H1 (cell line): ENCODE measurements around the gene ANKH. TPM values are rescaled to one million over a fixed set of nuclear protein-coding genes. Genes with fewer than 3 reads are reported as not detected.
"Not testable (repeated sequence)": the region's sequence is repeated elsewhere in the genome, so short reads cannot be mapped to it uniquely, and the experiment has no call there.

Source experiments
- CTCF ChIA-PET: fragments of 300-600 bp; sonication (Branson Sonifier 250); formaldehyde crosslinking; loops from one replicate; lab custom pipeline; 2021; ENCODE audit not compliant: partially characterized antibody; lab: Charles Lee
- POLR2A ChIA-PET: fragments of 300-600 bp; sonication (Branson Sonifier 250); formaldehyde crosslinking; loops from one replicate; lab custom pipeline; 2021; ENCODE audit warnings: inconsistent platforms; ENCODE audit not compliant: partially characterized antibody; lab: Charles Lee
- DNase-seq, 2 experiments: peaks; one replicate each; pipeline versions ENCODE4 v3.0.0 to v3.0.0-alpha.2; 2010 to 2022; ENCODE audit warnings: low spot score in 2 of 2, low read depth in 1 of 2, mixed read lengths in 1 of 2
- FAIRE-seq: peaks from 2 replicates; lab custom pipeline; 2011; peaks lifted over from hg19 to GRCh38; lab: Jason Lieb, UNC
- H2AFZ ChIP-seq: 2 replicates; pipeline ENCODE4 v1.8.1; 2012; ENCODE audit warnings: low read length, inconsistent platforms
- H2AK5ac ChIP-seq: 2 replicates; pipeline ENCODE4 v1.6.1; 2013; ENCODE audit warnings: low read depth, low read length
- H2BK120ac ChIP-seq: replicated peaks from 2 replicates; pipeline ENCODE3; 2013; ENCODE audit warnings: low read depth, low read length, inconsistent platforms
- H2BK12ac ChIP-seq: 2 replicates; pipeline ENCODE4 v1.6.1; 2013; ENCODE audit warnings: low read depth, low read length
- H2BK15ac ChIP-seq: 2 replicates; pipeline ENCODE4 v1.6.1; 2013; ENCODE audit warnings: low read length
- H2BK20ac ChIP-seq: 2 replicates; pipeline ENCODE4 v1.6.1; 2013; ENCODE audit warnings: low read length
- H2BK5ac ChIP-seq: 2 replicates; pipeline ENCODE4 v1.6.1; 2013; ENCODE audit warnings: low read depth, low read length
- H3K14ac ChIP-seq: 2 replicates; pipeline ENCODE4 v1.6.1; 2013; ENCODE audit warnings: inconsistent platforms; ENCODE audit not compliant: insufficient read length
- H3K18ac ChIP-seq: 2 replicates; pipeline ENCODE4 v1.6.1; 2013; ENCODE audit warnings: low read length; ENCODE audit errors: extremely low read depth
- H3K23ac ChIP-seq: 2 replicates; pipeline ENCODE4 v1.6.1; 2013; ENCODE audit warnings: inconsistent platforms; ENCODE audit not compliant: insufficient read length
- H3K23me2 ChIP-seq: 2 replicates; pipeline ENCODE4 v1.6.1; 2013; ENCODE audit warnings: low read depth, low read length
- H3K27ac ChIP-seq: 2 replicates; pipeline ENCODE4 v1.6.1; 2011; ENCODE audit warnings: low read depth, low read length, inconsistent platforms
- H3K27me3 ChIP-seq, 4 experiments: replicated peaks in 1 of 4; 1 replicate in 1 of 4; 2 replicates in 3 of 4; pipeline versions ENCODE4 v1.6.1 to v1.8.1; 2011 to 2013; ENCODE audit warnings: low read length in 3 of 4, mild to moderate bottlenecking in 3 of 4, inconsistent platforms in 2 of 4, mixed read lengths in 2 of 4, moderate library complexity in 1 of 4; ENCODE audit not compliant: control insufficient read depth in 3 of 4, insufficient read depth in 3 of 4; ENCODE audit errors: extremely low read depth in 1 of 4
- H3K36me3 ChIP-seq, 4 experiments: 2 replicates each; pipeline versions ENCODE4 v1.6.1 to v1.8.1; 2011 to 2013; ENCODE audit warnings: mild to moderate bottlenecking in 4 of 4, low read length in 3 of 4, moderate library complexity in 2 of 4, control low read depth in 1 of 4, inconsistent platforms in 1 of 4; ENCODE audit not compliant: insufficient read depth in 4 of 4, control insufficient read depth in 2 of 4
- H3K4ac ChIP-seq: replicated peaks from 2 replicates; pipeline ENCODE3; 2013; ENCODE audit warnings: low read length, low read depth, mixed read lengths, inconsistent platforms; ENCODE audit not compliant: insufficient read length
- H3K4me1 ChIP-seq, 4 experiments: replicated peaks in 1 of 4; 1 replicate in 1 of 4; 2 replicates in 3 of 4; pipeline versions ENCODE4 v1.6.1 to v1.8.1; 2011 to 2013; ENCODE audit warnings: low read length in 3 of 4, inconsistent platforms in 2 of 4, mixed read lengths in 1 of 4; ENCODE audit not compliant: insufficient read depth in 4 of 4, control insufficient read depth in 3 of 4
- H3K4me2 ChIP-seq, 2 experiments: 2 replicates each; pipeline versions ENCODE4 v1.6.1 to v1.8.1; 2011 to 2013; ENCODE audit warnings: low read depth in 2 of 2, low read length in 2 of 2, control low read depth in 1 of 2, inconsistent platforms in 1 of 2, mild to moderate bottlenecking in 1 of 2; ENCODE audit not compliant: insufficient read depth in 1 of 2
- H3K4me3 ChIP-seq, 4 experiments: fragments of 200-600, 300-600 bp in 1 of 4; sonication (generic), shearing (Covaris generic), sonication (Bioruptor Twin) in 1 of 4; 2 replicates each; pipeline versions ENCODE4 v1.5.1 to v1.8.1; 2011 to 2016; ENCODE audit warnings: low read length in 4 of 4, low read depth in 3 of 4, control low read depth in 2 of 4, inconsistent platforms in 2 of 4, mild to moderate bottlenecking in 2 of 4, mixed read lengths in 1 of 4, moderate library complexity in 1 of 4; ENCODE audit not compliant: insufficient read depth in 2 of 4; ENCODE audit errors: extremely low read depth in 1 of 4
- H3K56ac ChIP-seq: replicated peaks from 2 replicates; pipeline ENCODE3; 2013; ENCODE audit warnings: low read depth, mild to moderate bottlenecking, mixed read lengths, low read length, inconsistent platforms; ENCODE audit not compliant: insufficient read length
- H3K79me1 ChIP-seq: 2 replicates; pipeline ENCODE4 v1.6.1; 2013; ENCODE audit warnings: low read depth, low read length, control low read depth
- H3K79me2 ChIP-seq, 2 experiments: 2 replicates each; pipeline versions ENCODE4 v1.6.1 to v1.8.1; 2012 to 2013; ENCODE audit warnings: low read length in 2 of 2, mild to moderate bottlenecking in 2 of 2, inconsistent platforms in 1 of 2; ENCODE audit not compliant: insufficient read depth in 2 of 2, control insufficient read depth in 1 of 2
- H3K9ac ChIP-seq, 4 experiments: replicated peaks in 1 of 4; 1 replicate in 1 of 4; 2 replicates in 3 of 4; pipeline versions ENCODE4 v1.6.1 to v1.8.1; 2011 to 2013; ENCODE audit warnings: low read depth in 3 of 4, low read length in 3 of 4, control low read depth in 2 of 4, mild to moderate bottlenecking in 2 of 4, moderate library complexity in 2 of 4, inconsistent platforms in 1 of 4; ENCODE audit errors: extremely low read depth in 1 of 4
- H3K9me3 ChIP-seq, 2 experiments: 2 replicates each; pipeline versions ENCODE4 v1.6.1 to v1.8.1; 2012 to 2013; ENCODE audit warnings: mild to moderate bottlenecking in 2 of 2, moderate library complexity in 2 of 2, control low read depth in 1 of 2, inconsistent platforms in 1 of 2, low read depth in 1 of 2, low read length in 1 of 2, mixed read lengths in 1 of 2; ENCODE audit not compliant: insufficient read depth in 2 of 2
- H4K20me1 ChIP-seq, 2 experiments: replicated peaks in 1 of 2; 2 replicates each; pipeline versions ENCODE3 to v1.8.1; 2011 to 2013; ENCODE audit warnings: inconsistent platforms in 2 of 2, low read length in 2 of 2, mild to moderate bottlenecking in 1 of 2; ENCODE audit not compliant: insufficient read depth in 2 of 2, control insufficient read depth in 1 of 2
- H4K5ac ChIP-seq: 2 replicates; pipeline ENCODE4 v1.6.1; 2013; ENCODE audit warnings: low read length, low read depth, mixed read lengths, inconsistent platforms; ENCODE audit not compliant: insufficient read length
- H4K8ac ChIP-seq: 2 replicates; pipeline ENCODE4 v1.8.0; 2013; ENCODE audit warnings: mild to moderate bottlenecking, moderate library complexity, low read length, inconsistent platforms; ENCODE audit not compliant: insufficient read depth; ENCODE audit errors: extremely low read depth
- H4K91ac ChIP-seq: replicated peaks from 2 replicates; pipeline ENCODE3; 2013; ENCODE audit warnings: low read length, mixed read lengths, inconsistent platforms; ENCODE audit not compliant: insufficient read length
- WGBS, 2 experiments: shearing (Covaris generic) in 1 of 2; methylation state at CpG; one replicate each; pipeline versions ENCODE4 v1.1.6 to v1.1.7; 2013 to 2015; ENCODE audit warnings: low lambda C conversion rate in 2 of 2, mixed read lengths in 2 of 2, inconsistent platforms in 1 of 2, low coverage in 1 of 2, missing lambda C conversion rate in 1 of 2; ENCODE audit not compliant: insufficient replicate concordance in 2 of 2, insufficient coverage in 1 of 2, insufficient read length in 1 of 2; ENCODE audit errors: extremely low coverage in 1 of 2, missing lambda C conversion rate in 1 of 2; 5-methylcytosine and 5-hydroxymethylcytosine counted together
- polyA plus RNA-seq, 7 experiments: library from polyadenylated mRNA; depleted of rRNA in 3 of 7; stranded (reverse) in 5 of 7; unstranded in 2 of 7; fragments of >200 nt in 5 of 7; fragments of 200-250 nt in 2 of 7; gene quantifications; 1 replicate in 5 of 7; 2 replicates in 1 of 7; 4 replicates in 1 of 7; pipeline versions ENCODE4 v1.2.1 to v1.2.3, GENCODE V29; 2011 to 2013; ENCODE audit warnings: missing spikeins in 2 of 7, mixed read lengths in 2 of 7
- total RNA-seq: library from RNA; stranded (reverse); fragmentation: NEBNext Ultra II Directional; extraction: Animal tissue kit (Norgen Biotek cat#: 25700); gene quantifications from 2 replicates; pipeline ENCODE4 v1.2.1, GENCODE V29; 2021

Gene ANKH
- total and polyA plus RNA-seq, 2 of the 8 experiments (the other 6 are each of a cell fraction or from before 2014, with no cell fraction given) = 5.3 to 13.0 TPM

DNA sequence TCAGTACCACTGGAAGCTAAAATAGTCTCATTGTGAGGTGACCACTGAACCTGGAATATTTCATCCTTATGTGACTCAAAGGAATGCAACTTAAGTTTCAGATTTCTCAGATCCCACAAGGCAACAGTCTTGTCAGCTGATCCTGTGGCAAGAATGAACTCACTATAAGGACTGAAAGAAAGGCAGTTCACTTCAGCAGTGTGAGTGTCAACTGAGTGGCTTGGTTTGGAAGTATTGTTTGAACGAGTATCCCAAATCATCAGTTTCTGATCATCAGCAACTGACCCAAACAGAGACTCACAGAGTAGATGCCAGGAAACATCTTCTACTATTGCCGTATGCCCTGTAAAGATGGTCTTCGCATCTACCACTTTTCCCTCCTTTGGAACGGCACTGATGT is 74.2 kb downstream of the ANKH start:
- H3K23ac ChIP-seq, H4K91ac ChIP-seq, H3K9ac ChIP-seq, H3K27me3 ChIP-seq, H3K79me1 ChIP-seq, H2BK20ac ChIP-seq, H2AFZ ChIP-seq, H3K4ac ChIP-seq, H3K56ac ChIP-seq, H3K18ac ChIP-seq, POLR2A ChIA-PET, H4K20me1 ChIP-seq, H3K4me2 ChIP-seq, H2BK15ac ChIP-seq, H3K9me3 ChIP-seq, CTCF ChIA-PET, H3K36me3 ChIP-seq, H3K4me3 ChIP-seq, H2BK120ac ChIP-seq, H2BK12ac ChIP-seq, H2BK5ac ChIP-seq, H4K8ac ChIP-seq, H3K27ac ChIP-seq, H4K5ac ChIP-seq, DNase-seq, H3K4me1 ChIP-seq, H3K14ac ChIP-seq, H3K79me2 ChIP-seq, H2AK5ac ChIP-seq, FAIRE-seq, H3K23me2 ChIP-seq: not testable (repeated sequence)
- 91% methylated on average over 4 of the region's 4 CpGs; no CpG with 5 or more reads in 1 of the 2 experiments for WGBS, 2 experiments
